CD4-positive, alpha-beta T cell treated with Interferon gamma for 1 hour (primary cell): Measurements from ENCODE around the gene CDNF.
"Not testable (repeated sequence)": the region's sequence is repeated elsewhere in the genome, so short reads cannot be mapped to it uniquely, and the experiment has no call there.

ENCODE experiments used
- DNase-seq: peaks from one replicate; pipeline ENCODE4 v3.0.0-alpha.2; 2020

CDNF gene

DNA sequence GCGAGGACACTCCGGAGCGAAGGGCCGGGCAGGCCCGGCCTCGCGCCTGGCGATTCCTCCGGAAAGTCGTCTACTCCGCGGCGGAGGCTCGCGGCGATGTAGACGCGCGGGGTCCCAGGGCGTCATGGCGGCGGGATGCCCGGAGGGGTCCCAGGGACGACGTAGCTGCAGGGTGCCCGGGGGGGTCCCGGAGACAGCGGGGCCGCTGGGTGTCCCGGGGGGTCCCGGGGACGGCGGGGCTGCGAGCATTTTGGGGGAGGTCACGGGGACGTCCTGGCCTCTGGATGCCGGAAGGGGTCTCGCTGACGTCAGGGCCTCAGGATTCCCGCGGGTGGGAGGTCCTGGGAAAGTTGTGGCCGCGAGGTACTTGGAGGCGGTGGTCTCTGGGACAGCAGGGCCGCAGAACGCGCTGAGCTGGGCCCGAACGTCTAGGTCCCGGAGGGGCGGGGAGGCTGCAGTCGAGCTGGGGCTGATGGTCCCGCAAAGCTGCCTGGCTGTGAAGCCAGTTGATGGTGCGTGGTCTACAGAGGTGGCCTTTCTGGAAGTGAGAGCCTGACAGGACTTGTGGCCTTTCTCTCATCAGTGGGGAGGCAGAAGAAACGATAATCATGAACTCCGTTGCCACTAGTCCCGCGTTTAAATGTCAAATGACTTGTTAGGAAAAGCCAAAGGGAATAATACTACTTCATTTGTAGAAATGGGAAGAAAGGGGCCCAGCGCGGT lies 906 bp upstream of the CDNF start:
- peak; percentile 6 for DNase-seq

DNA sequence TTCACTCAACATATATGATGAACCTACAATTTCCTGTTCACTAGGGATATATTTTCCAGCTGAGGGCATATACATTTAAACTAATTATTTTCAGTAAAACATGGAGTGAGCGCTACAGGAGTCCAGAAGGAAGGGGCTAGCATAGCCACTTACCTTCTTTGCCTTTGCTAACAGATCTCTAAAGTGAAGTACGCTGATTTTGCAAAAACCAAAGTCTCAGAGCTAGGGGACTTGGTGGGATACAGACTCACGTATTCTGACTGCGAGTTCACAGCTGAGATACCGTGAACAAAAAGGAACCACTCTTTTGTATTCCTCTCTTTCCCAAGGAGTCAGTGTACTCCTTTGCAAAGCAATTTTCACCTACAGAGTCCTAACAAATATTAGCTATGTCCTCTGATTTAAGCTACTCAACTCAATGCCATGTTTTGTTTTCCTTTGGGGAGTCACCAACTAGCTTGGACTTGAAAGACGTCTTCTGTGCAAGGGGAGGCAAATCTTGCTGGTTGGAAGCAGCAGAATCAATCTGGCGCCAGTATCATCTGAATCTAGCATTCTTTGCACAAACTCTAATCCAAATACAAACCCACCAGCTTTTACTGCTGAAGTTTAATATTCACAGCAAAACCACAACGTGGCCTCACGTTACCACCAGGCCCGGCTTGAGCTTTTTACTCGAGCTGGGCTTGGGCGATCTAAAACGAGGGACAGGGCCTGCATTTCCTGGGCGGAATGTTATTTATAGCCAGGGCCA lies 657 bp downstream of the CDNF start:
- no peak for DNase-seq

DNA sequence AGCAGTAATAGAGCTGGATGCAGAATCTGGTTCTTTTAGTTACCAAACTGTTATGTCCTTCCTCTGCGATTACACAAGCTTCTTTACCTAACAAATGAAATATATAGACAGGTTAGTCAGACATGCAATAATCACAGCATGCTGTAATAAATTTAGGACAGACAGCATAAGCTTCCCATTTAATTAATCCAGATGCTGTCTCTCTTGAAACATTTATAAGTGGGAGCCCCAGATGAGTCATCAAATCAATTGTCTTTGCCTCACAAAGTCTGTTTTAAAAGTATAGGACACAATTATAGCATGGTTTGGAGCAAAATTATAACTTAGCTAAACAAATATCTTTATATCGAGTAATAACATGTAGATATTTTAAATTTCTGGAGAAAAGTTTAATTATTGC lies 1.6 kb downstream of the CDNF start:
- DNase-seq, result no peak

DNA sequence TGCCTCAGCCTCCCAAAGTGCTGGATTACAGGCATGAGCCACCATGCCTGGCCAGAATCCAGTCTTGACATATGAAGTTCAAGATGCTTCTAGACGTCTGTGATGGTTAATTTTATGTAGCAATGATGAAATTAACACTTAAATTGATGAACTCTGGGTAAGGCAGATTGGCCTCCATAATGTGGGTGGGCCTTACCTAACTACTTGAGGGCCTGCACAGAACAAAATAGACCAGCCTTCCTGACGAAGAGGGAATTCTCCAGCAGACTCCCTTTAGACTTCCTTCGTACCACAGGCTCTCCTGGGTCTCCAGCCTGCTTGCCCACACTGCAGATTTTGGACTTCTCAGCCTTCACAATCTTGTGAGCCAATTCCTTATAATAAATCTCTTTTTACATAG lies 4.7 kb downstream of the CDNF start:
- no peak for DNase-seq

DNA sequence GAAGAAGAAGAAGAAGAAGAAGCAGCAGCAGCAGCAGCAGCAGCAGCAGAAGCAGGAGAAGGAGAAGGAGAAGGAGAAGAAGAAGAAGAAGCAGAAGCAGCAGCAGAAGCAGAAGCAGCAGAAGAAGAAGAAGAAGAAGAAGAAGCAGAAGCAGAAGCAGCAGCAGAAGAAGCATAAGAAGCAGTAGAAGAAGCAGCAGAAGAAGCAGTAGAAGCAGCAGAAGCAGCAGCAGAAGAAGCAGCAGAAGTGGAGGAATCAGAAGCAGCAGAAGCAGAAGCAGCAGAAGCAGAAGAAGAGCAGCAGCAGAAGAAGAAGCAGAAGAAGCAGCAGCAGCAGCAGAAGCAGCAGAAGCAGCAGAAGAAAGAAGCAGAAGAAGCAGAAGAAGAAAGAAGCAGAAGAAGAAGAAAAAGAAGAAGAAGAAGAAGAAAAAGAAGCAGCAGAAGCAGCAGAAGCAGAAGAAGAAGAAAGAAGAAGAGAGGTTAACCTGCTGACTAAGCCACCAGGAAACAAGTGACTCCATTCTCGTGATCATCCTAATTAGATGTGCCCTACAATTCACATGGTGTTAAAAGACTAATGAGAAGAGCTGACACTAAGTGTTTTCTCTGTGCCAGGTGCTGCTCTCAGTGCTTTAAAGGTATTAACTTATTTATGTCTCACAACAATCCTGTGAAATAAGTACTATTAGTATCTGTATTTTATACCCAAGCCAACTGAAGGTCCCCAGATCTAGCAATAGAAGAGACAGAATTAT lies 11.6 kb downstream of the CDNF start:
- no peak for DNase-seq

DNA sequence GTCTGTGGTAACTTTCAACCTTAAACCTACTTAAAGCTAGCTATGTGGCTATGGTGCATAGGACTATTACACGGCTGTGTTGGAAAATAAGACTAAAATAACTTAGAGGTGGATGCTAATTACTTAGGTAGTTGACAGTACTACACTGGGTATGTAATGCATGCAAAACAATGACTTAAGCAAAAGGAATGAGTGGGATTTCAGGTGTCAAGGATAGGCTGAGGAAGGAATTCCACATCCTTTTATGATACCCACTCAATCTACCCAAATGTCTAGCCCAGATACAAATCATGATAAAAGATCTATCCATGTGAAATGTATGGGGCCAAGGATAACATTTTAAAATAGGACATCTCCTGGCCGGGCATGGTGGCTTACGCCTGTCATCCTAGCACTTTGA lies 13.9 kb downstream of the CDNF start:
- DNase-seq, result no peak

DNA sequence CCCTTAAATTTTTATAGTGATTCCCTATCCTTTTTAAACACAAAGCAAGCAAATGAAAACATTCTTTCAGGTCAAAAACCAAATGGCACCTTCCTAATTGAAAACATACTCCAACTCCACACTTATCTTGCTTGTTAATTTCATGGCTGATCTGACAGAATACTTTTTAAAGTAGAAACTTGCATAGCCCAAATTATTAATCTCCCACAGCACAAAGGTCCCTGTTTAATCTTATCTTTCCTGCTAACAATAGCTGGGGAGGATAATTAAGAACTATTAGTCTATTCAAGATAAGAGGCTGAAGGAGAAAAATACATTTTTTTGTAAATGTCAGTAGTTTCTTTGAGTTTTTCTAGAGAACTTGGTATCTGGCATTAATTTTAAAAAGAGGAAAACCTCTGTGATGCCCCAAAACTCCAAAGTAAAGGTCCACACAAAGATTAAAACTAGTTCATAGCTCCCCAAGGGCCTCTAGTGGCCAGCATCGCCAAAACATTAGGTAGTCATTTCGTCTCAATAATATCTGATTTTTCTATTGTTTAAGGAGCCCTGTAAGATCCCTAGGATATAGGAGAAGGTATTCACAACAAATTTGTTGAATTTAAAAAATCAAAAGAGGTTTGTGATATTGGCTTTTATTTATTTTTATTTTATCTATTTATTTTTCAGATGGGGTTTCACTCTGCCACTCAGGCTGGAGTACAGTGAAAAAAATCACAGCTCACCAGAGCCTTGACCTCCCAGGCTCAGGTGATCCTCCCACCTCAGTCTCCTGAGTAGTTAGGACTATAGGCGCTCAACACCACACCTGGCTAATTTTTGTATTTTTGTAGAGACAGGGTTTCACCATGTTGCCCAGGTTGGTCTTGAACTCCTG lies 14.7 kb downstream of the CDNF start:
- DNase-seq, result peak; percentile 42

DNA sequence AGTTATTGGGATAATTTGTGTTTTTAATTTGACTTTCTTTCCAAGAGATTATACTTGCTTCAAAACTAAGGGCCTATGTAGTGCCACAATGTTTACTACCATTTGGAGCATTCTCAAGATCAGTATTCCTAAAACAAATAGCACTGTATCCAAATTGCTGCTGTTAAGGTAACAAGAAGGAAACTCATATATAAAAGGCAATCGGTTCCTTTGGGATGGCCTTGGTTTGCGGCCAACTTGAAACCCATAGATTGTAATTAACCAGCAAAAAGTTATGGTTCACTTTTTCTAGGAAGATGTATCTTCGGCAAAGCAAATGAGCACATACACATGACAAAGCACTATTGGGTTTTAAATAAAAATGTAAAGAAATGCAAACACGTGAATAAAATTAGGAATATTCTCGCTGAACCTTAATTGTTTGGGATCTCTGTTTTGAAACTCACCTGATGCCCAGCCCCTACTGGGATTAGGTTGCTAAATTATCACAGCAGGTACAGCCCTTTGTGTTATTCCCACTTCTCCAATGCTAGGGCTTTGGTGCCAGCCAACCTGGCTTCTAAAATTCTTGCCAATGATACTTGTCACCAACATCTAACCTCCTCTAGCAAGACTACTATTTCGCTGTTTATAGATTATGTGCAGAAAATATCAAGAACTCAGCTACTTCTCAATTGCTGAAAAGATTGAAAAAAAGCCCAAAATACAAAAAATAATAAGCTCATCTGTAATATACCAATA lies 16.0 kb downstream of the CDNF start:
- DNase-seq, result no peak

DNA sequence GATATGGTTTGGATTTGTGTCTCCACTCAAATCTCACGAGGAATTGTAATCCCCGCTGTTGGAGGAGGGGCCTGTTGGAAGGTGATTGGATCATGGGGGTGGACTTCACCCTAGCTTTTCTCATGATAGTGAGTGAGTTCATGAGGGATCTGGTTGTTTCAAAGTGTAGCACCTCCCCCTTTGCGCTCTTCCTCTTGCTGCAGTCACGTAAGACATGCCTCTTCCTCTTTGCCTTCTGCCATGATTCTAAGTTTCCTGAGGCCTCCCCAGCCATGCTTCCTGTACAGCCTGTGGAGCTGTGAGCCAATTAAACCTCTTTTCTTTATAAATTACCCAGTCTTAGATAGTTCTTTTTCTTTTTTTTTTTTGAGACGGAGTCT lies 17.1 kb downstream of the CDNF start:
- no peak for DNase-seq

DNA sequence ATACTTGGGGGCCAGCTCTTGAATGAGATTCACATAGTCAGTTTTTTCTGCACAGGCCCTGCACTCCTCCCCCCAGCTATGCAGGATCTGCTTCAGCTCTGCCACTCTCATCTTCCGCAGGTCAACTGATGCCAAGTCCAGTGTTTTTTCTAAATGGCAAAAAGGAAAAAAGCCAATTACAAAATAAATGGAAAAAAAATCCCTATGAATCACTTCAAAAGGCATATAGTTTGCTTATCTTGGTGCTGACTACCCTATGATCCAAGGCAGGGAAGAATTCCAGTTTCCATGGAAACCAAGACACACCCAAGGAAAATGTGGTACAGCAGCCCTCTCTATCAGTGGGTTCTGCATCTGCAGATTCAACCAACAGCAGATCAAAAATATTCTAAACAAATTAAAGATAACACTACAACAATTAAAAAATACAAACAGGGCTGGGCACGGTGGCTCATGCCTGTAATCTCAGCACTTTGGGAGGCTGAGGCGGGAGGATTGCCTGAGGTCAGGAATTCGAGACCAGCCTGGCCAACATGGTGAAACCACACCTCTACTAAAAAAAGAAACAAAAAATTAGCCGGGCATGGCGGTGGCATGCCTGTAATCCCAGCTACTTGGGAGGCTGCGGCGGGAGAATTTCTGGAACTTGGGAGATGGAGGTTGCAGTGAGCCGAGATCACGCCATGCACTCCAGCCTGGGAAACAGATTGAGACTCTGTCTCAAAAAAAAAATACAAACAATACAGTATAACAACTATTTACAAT lies 17.6 kb downstream of the CDNF start:
- no peak for DNase-seq

DNA sequence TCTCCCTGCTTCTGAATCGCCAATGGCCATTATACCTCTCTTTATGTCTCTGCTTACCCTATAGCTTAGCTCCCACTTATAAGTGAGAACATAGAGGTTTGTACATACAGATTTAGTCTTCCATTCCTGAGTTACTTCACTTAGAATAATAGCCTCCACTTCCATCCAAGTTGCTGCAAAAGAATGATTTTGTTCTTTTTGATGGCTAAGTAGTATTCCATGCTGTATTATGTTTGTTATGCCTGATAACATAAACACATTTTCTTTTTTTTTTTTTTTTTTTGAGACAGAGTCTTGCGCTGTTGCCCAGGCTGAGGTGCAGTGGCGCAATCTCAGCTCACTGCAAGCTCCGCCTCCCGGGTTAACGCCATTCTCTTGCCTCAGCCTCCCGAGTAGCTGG lies 21.1 kb downstream of the CDNF start:
- not testable (repeated sequence) for DNase-seq

DNA sequence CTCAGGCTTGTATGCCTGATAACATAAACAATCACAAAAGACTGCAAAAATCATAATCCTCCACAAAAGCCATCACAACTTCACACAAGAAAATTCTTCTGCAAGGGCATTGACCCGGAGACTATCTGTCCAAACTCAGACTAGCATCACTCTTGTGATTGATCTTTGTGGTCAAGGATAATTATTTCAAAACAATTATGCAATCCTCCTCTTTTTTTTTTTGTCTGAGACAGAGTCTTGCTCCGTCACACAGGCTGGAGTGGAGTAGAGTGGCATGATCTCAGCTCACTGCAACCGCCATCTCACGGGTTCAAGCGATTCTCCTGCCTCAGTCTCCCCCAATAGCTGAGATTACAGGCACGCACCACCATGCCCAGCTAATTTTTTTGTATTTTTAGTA lies 22.2 kb downstream of the CDNF start:
- no peak for DNase-seq

DNA sequence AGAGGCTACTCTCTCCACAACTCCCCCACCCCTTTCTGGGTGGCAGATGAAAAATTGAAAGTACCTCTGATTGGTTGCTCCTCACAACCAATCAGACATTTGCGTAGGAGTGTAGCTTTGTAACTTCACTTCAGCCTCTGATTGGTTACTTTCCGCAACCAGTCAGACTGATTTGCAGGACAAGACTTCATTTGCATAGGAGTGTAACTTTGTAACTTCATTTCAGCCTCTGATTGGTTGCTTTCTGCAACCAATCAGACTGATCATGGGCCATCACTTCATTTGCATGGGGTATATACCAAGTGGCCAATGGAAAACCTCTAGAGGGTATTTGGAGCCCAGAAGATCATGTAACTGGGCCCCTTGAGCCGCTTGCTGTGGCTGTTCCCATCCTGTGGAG lies 25.6 kb downstream of the CDNF start:
- DNase-seq, result no peak

DNA sequence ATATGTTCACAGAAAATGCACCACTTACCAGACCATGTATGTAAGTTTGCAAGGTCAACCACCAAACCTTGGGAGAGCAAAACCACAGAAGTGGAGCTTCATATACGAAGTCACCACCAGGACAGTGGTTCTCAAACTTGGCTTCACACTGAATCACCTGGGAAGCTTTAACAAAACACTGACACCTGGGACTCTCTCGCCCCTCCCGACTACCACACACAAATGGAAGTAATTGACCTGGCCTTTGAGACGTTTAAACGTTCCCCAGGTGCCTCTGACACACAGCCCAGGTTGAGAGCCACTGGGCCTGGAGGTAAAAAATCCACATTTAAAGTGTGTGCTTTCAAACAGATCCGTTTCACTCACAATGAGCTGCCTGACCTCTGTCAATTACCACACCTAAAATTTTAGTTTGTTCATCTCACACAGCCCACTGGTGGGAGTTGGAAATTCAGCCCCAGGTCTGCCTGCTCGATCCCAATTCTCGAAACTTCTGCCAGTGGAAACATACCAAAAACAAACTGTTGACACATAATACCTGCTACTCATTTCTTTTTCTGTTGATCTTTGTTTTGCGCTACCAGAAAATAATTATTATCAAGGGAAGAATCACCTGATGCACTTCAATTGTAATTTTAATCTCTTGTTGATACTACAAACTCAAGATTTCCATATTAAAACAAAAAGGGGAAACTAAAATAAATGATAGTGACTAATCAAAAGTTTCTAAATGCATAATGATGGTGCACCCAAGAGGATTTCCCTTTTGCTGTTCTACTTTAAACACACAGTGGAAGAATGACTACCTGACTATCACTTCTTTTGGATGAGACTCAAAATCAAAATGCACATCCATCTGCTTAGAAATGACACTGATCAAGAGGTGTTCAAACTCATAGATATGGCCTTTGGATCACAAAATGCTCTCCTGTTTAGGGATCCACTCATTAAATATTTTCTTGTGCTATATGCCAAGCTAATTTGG lies 26.6 kb downstream of the CDNF start:
- no peak for DNase-seq

DNA sequence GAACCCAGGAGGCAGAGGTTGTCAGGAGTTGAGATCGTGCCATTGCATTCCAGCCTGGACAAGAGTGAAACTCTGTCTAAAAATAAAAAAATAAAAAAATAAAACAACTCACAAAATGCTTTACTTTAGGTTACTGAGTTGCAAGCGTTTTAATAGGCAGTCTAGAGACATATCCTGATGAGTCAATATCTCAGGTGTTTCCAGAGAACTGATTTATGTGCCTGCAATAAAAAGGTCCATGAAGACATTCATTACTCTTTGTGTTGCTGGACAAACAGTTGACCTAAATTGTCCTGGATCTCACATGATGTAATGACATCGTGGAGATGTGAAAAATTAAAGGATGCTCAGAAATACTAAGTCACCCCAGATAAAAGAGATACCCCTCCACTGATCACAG lies 31.5 kb downstream of the CDNF start:
- DNase-seq, result no peak

DNA sequence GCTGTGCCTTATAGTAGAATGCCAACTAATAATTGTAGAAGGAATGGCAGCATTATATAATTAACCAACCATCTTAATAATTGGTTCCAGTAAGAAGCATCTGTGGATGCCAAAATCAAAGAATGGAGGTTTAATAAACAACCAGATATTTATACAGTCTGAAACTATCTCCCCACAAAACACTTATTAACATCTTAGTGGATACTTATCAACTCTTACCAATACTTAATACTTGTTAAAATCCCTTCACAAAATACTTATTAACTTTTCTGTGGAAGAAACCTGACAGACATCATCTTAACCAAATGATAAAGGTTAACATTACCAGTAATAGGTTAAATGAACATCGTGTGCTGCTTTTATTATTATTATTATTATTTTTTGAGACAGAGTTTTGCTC lies 34.0 kb downstream of the CDNF start:
- no peak for DNase-seq

DNA sequence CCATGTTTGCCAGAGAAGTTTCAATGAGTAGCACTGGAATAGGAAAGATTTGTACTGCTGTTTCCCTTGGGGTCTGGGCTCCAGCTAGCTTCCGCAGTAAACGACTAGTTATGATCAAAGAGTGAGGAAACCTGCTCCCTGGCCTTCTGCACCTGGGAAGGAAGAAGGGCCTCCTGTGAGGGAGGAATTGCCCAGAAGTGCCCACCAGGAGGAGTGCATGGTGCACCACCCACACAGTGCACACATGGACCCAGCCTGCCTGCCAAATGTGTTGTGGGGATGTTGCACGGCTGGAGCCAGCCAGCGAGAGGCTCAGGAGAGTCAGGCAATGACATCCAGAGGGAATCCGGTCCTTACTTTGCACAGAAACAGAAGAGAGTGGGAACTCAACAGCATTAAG lies 36.1 kb downstream of the CDNF start:
- DNase-seq, result no peak

DNA sequence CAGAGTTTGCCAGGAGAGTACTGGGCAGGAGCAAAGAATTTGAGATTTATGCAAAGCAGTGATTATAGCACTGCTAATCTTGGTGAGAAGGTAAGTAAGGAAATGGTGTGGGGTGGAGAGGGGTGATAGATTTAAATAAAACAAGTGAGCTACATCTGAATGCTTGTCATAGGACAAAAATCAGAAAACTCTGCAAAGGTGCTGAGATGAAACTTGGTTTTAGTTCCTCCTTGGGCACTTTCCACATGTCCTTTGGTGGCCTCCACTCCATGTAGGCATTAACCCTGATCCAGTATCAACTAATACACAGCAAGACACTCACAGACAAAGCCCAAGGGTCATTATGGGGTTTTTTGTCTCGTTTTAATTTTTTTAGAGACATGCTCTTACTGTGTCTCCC lies 37.4 kb downstream of the CDNF start:
- DNase-seq, result no peak

DNA sequence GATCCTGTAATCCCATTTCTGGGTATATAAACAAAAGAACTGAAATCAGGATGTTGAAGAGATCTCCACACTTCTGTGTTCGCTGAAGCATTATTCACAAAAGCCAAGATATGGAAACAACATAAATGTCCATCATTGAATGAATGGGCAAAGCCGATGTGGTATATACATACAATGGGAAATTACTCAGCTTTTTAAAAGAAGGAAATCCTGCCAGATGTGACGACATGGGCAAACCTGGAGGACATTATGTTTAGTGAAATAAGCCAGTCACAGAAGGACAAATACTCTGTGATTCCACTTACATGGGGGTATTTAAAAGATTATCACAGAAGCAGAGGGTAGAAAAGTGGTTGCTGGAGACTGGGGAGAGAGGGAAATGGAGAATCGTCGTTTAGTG lies 39.2 kb downstream of the CDNF start:
- DNase-seq, result no peak

DNA sequence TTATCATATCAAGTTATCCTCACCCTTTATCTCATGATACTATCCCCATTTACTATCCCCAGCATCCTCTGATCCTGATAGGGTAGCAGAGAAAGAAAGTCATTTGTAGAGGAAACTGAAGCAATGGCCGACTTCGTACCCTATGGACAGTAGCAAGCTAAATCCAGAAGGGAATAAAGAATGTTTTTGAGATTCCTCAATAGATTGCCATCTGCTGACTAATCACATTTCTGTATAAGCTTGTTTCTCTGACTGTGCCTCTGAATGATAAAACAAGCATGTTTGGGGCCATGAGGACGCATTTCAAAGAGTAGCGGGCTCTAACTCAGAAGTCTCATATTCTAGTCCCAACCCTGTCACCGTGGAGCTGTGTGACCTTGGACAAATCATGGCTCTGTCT lies 49.9 kb downstream of the CDNF start:
- DNase-seq, result no peak
